ENCODE measurements around the gene TACC2.

DNA sequence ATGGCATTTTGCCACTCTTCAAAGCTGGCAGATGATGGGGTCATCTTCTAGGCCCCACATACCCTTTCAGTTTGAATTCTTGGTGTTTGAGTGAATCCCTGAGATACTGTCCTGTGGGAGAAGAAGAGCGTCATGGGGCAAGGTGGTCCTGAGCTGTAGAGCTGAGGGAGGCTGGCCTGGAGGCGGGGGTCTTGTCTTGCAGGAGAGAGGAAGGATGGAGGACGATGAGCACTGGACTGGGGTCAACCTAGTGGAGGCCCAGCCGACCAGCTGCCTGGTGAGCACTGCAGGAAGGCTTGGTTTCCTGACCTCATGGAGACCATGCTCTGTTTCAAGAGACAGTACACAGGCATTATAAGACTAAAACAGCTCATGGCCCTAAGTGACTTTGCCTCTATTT is 114.6 kb downstream of the TACC2 start:
- TF ChIP-seq EZH2phosphoT487 (IDR thresholded peaks at IDR 0.05; ENCODE audit: insufficient read depth, low read depth) (no peak), EZH2 (IDR thresholded peaks at IDR 0.05; ENCODE audit: insufficient read depth, poor library complexity, severe bottlenecking) (no peak)
